ENCODE measurements around the gene LIFR.

The LIFR gene

GRCh38 chr5:38472541-38472940 lies 83.9 kb downstream of the LIFR start:
- in situ Hi-C loops (cut with MboI; ENCODE audit: low sequenced_read_pairs, unreplicated experiment) = no loop called here
- TF ChIP-seq CTCF (IDR thresholded peaks at IDR 0.05; ENCODE audit: borderline replicate concordance, control extremely low read depth, extremely low read depth, insufficient read depth, missing control alignments) = no peak
- DNase-seq (ENCODE audit: low spot score) = no peak

- no peak for DNase-seq (ENCODE audit: low spot score)
- TF ChIP-seq CTCF (IDR thresholded peaks at IDR 0.05; ENCODE audit: borderline replicate concordance, control extremely low read depth, extremely low read depth, insufficient read depth, missing control alignments) = no peak
Observed at GRCh38 chr5:38471709-38472108, 84.7 kb downstream of the LIFR start.

GRCh38 chr5:38469707-38470267 lies 86.7 kb downstream of the LIFR start:
- no peak for DNase-seq (ENCODE audit: low spot score)
- no peak for TF ChIP-seq CTCF (IDR thresholded peaks at IDR 0.05; ENCODE audit: borderline replicate concordance, control extremely low read depth, extremely low read depth, insufficient read depth, missing control alignments)
- in situ Hi-C loops (cut with MboI; ENCODE audit: low sequenced_read_pairs, unreplicated experiment) = no loop called here

More at GRCh38 chr5:38471709-38472108, 84.7 kb downstream of the LIFR start:
- in situ Hi-C loops (cut with MboI; ENCODE audit: low sequenced_read_pairs, unreplicated experiment) = no loop called here

- TF ChIP-seq CTCF (IDR thresholded peaks at IDR 0.05; ENCODE audit: borderline replicate concordance, control extremely low read depth, extremely low read depth, insufficient read depth, missing control alignments) = no peak
- DNase-seq (ENCODE audit: low spot score) = no peak
- in situ Hi-C loops (cut with MboI; ENCODE audit: low sequenced_read_pairs, unreplicated experiment) = no loop called here
Observed at GRCh38 chr5:38468978-38469706, 87.3 kb downstream of the LIFR start.

GRCh38 chr5:38468202-38468673 lies 88.2 kb downstream of the LIFR start:
- no peak for TF ChIP-seq CTCF (IDR thresholded peaks at IDR 0.05; ENCODE audit: borderline replicate concordance, control extremely low read depth, extremely low read depth, insufficient read depth, missing control alignments)

GRCh38 chr5:38467353-38468040 lies 88.9 kb downstream of the LIFR start:
- no peak for TF ChIP-seq CTCF (IDR thresholded peaks at IDR 0.05; ENCODE audit: borderline replicate concordance, control extremely low read depth, extremely low read depth, insufficient read depth, missing control alignments)
- in situ Hi-C loops (cut with MboI; ENCODE audit: low sequenced_read_pairs, unreplicated experiment) = no loop called here
- no peak for DNase-seq (ENCODE audit: low spot score)

More at GRCh38 chr5:38468202-38468673, 88.2 kb downstream of the LIFR start:
- in situ Hi-C loops (cut with MboI; ENCODE audit: low sequenced_read_pairs, unreplicated experiment) = no loop called here
- DNase-seq (ENCODE audit: low spot score) = no peak
